Activated CD4-positive, alpha-beta T cell treated with anti-CD3 and anti-CD28 coated beads for 24 hours (primary cell): ENCODE results near the gene NEGR1.

Experiments
- DNase-seq, 2 donors: peaks; one replicate each; pipeline ENCODE4 v3.0.0-alpha.2; 2020; ENCODE audit warnings: low read depth in 2 of 2

Gene NEGR1

GRCh38 chr1:71693581-71693980, 588.8 kb downstream of the NEGR1 start:
- no peak for DNase-seq

DNA sequence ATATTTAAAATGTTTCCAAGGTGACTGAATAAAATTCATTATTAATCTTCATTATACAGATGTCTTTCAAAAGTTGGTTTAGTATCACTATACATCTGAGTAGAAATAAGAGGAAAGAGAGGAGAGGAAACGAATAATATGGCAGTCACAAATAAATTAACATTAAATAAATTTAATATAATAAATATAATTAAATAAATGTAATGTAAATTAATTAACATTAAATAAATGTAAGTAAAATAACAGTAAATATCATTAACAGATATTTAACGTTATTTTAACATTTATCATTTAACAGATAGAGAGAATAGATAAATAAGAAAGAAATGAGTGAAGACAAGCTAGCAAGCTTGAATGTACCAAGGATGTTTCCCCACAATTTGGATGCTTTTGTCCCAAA, 592.7 kb downstream of the NEGR1 start:
- DNase-seq: no peak

GRCh38 chr1:71687376-71687775, 595.0 kb downstream of the NEGR1 start:
- no peak for DNase-seq

- no peak for DNase-seq
Measured at GRCh38 chr1:71676979-71677925, 605.1 kb downstream of the NEGR1 start.

DNA sequence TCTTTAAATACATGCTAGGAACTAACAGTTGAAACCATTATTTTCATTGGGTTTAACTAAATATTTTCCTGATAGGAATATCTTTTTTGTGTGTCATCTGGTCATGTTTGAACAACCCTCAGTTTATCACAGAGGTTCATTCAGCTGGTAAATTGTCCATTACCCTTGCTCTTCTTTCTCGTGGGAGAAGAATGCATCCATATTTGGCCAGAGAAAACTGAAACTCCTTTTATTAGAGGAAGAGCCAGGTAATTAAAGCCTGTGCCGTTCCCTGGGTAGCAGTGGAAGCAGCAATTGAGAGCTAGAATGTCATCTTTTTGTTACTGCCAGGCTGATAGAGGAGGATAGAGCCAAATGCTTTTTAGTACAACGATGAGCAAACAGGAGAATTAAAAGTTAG, 614.3 kb downstream of the NEGR1 start:
- no peak for DNase-seq

GRCh38 chr1:71667216-71667615, 615.1 kb downstream of the NEGR1 start:
- no peak for DNase-seq

GRCh38 chr1:71666609-71667008, 615.7 kb downstream of the NEGR1 start:
- no peak for DNase-seq

DNA sequence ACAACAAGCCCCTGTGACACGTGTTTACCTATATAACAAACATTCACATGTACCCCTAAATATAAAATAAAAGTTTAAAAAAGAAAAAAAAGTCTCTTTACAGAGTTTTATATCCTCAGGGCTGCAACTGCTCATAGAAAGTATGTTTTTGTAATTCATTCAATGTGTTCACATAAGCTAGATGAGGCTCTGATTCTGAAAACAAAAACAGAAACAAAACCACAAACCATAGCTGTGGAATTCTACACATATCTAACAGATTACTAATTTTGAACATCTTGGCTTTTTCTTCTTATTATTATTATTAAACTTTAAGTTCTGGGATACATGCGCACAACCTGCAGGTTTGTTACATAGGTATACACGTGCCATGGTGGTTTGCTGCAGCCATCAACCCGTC, 621.9 kb downstream of the NEGR1 start:
- no peak for DNase-seq

DNA sequence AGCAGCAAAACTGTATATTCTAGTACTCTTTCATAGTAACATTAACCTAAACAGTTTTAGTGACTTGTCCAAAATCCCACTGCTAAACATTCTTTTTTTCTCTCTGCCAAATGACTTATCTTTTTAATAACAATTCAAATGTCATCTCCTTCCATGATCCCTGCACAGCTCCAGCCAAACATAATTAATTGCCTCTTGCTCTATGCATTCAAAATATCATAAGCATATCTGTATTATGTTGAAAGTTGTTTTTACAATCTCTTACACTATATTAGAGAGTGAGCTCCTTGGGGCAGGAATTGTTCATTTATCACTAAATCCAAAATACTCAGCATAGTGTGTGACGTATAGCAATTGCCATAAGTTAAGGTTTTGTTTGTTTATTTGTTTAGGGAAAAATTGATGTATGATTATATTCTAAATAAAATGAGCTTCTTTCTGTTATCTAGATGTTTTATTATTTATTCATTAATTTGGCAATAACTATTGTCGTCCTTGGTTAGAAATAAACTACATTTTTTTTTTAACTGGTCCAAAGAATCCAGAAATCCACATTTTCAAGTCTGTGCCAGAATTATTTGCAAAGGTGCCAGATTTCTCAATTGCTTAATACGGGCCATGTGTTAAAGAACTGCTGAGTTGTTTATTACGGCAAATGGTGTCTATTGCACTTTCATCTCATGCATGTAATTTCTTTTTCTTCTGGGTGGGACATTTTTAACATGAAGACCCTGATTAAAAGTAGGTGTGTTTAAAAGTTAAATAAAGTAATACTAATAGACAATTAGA, 624.3 kb downstream of the NEGR1 start:
- DNase-seq: no peak

DNA sequence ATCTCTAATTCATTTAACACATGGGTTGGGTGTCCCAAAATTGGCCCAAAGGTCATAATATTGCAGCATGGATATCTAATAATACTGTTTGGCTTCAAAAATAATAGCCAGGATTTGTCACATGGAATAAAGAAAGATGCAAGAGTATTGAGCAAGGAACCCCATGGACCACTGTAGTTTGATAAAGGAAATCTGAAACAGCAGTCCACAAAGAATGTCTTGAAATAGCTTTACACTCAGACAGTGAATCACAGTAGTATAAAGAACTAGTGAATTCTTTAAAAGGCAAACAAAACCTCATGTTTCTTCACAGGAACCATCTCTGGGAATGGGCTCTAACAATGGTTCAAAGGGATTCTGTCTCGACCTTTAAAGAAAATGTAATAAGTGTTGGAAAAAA, 625.4 kb downstream of the NEGR1 start:
- no peak for DNase-seq

GRCh38 chr1:71655604-71656003, 626.7 kb downstream of the NEGR1 start:
- no peak for DNase-seq

- DNase-seq: no peak
Measured at GRCh38 chr1:71653952-71654351, 628.4 kb downstream of the NEGR1 start.

DNA sequence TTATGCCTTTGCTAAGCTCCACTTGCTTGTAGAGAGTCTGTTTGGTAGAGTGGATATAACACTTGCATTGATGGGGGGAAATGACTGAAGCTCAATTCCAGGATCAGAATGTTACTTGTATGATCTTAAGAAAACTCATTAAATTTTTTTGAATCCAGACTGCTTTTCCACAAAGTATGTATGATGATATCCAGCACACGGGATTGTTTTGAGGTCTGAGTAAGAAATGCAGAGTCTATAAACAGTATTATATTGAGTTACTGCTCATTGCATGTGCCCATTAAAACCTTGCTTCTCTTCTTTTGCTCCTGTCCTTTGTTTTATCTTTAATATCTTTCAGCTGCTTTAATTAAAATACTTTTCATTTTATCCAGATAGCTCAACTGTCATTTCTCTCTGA, 631.1 kb downstream of the NEGR1 start:
- DNase-seq: no peak

- DNase-seq: no peak
Measured at GRCh38 chr1:71650119-71650518, 632.2 kb downstream of the NEGR1 start.

- no peak for DNase-seq
Measured at GRCh38 chr1:71649608-71650007, 632.7 kb downstream of the NEGR1 start.

GRCh38 chr1:71647513-71648300, 634.6 kb downstream of the NEGR1 start:
- DNase-seq: no peak

DNA sequence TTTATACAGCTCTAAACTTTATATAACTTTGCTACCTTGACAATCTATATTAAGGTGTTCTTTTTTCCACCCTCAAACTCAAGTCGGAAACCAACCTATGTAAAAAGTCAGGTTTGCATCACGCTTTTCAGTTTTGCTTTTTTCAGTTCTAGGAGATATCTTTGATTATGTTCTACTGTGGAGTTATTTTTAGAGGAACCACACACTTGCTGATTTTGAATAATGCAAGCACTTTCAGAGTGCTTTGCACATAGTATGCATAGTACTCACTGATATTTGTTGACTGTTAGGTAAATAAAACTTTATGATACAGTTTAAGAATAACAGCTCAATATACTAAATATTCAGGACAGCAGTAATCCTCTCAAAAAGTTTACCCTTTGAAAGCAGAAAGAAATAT, 637.3 kb downstream of the NEGR1 start:
- no peak for DNase-seq

- no peak for DNase-seq
Measured at GRCh38 chr1:71641903-71642302, 640.4 kb downstream of the NEGR1 start.

DNA sequence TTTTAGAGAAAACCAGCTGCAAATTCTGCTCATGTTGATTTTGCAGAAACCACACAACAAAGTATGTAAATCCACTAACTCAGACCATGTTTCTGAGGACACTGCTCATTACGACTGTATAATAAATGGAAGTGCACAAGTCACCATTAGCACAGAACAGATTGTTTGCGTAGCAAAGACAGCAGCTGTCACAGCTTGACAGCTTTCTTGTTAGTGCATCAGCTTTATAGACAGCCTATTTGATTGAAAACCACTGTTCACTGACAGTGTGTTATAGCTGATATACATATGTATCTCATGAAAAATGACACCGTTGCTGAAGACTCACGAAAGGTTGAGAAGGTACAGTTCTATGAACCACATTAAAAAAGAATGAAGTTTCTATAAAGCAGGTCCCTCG, 641.3 kb downstream of the NEGR1 start:
- no peak for DNase-seq

DNA sequence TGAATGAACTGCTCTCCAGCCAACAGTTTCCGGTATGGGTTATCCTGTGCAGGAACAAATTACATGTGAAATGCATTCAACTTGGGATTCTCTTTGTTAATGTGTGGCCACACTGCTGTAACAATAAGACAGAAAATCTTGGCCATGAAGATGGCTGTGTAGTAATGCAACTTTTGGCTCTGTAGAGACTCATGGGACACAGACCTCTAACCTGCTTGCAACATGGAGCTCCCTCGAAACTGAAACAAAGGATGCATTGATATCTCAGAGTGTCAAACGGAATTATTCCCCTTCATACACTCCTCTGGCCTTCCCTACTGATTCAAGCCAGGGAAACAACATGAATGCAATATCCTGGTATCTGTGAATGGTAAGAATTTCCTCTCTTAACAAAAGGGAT, 642.2 kb downstream of the NEGR1 start:
- no peak for DNase-seq

- no peak for DNase-seq
Measured at GRCh38 chr1:71638081-71638766, 644.1 kb downstream of the NEGR1 start.

DNA sequence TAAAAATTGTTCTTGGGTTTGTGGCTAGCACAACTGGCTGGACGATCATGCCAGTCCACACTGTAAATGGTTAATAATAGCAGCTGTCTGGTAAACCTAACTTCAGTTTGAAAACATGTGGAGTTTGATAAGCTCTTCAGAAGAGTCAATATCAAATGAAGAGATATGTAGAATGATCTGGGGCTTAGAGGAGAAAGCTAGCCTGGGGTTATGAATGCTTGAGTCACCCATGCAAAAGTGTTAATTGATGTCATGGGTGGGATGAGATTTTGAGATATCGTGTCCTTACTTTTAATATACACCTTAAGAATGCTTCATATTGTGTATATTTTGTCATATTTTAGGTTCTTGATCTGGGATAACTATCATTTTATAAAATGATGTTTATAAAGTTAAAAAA, 646.8 kb downstream of the NEGR1 start:
- no peak for DNase-seq
